Measurements from ENCODE around the gene EDN2. TPM values are rescaled to one million over a fixed set of nuclear protein-coding genes. Genes with fewer than 3 reads are reported as not detected.

EDN2 gene
- total RNA-seq, 2 donors from 2014 or later, result 3.3 to 13.5 TPM

DNA sequence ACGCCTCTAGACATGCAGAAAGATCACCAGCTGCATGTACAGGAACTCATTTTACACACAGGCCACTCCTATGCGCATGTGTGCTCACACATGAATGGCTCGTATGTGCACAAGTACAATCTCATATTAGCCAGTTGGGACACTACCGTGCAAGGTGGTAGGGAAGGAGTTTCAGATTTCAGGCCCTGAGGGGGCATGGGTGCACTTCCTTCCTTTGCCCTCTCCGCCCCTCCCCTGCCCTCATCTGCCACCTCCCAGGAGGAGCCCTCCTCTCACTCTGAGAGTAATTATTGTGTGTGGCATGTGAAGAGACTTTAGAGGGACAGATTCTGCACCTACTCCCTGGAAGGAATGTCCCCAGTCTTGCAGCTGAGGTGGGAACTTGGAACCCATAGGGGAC, 14.8 kb downstream of the EDN2 start:
- H3K27me3 ChIP-seq, result no peaks in the 10 kb centered on the region
- H3K27ac ChIP-seq, result no peak overlapping the region
- intact Hi-C loops (cut with DNase I), result no loop called here
- no peak overlapping the region for H3K9ac ChIP-seq (ENCODE audit: low read depth in 2 of 2, low read length in 2 of 2)
- H3K4me3 ChIP-seq, result no peak overlapping the region
- H3K36me3 ChIP-seq, result no peaks in the 10 kb centered on the region
- DNase-seq, result no peak
- TF ChIP-seq, protein P1, sequence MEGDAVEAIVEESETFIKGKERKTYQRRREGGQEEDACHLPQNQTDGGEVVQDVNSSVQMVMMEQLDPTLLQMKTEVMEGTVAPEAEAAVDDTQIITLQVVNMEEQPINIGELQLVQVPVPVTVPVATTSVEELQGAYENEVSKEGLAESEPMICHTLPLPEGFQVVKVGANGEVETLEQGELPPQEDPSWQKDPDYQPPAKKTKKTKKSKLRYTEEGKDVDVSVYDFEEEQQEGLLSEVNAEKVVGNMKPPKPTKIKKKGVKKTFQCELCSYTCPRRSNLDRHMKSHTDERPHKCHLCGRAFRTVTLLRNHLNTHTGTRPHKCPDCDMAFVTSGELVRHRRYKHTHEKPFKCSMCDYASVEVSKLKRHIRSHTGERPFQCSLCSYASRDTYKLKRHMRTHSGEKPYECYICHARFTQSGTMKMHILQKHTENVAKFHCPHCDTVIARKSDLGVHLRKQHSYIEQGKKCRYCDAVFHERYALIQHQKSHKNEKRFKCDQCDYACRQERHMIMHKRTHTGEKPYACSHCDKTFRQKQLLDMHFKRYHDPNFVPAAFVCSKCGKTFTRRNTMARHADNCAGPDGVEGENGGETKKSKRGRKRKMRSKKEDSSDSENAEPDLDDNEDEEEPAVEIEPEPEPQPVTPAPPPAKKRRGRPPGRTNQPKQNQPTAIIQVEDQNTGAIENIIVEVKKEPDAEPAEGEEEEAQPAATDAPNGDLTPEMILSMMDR (IDR thresholded peaks at IDR 0.05), result no peak
- H3K4me1 ChIP-seq, result peaks cover 12% of the 10 kb centered on the region
- H3K9me3 ChIP-seq, result no peaks in the 10 kb centered on the region

DNA sequence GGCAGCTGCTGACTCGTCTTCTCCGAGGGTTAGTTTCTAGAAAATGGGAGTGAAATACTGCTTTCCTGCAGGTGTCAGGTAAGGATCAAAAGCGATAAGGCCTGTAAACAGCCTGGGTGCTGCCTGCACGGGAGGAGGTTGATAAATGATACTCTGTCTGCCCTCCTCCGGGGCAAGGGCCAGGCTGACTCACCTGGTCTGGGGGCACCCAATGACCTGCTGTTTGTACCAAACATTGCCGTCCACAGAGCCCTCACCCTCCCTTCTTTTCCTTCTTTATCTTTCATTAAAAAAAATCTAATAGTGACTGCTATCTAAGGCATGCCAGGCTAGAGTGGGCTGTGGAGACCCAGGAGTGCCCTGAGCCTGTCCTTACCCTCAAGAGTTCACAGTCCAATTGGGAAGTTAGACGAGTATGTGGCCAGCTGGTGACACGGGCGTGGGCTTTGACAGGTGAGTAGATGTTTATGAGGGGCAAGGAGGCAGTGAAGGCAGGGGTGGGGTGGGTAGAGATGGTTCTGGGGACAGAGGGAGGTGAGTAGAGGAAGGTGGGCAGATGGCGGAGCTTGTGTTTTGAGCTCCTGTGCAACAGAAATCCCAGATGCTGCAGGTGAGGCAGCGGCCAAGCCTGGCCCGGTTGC, 16.2 kb downstream of the EDN2 start:
- DNase-seq, result peak; percentile 70

DNA sequence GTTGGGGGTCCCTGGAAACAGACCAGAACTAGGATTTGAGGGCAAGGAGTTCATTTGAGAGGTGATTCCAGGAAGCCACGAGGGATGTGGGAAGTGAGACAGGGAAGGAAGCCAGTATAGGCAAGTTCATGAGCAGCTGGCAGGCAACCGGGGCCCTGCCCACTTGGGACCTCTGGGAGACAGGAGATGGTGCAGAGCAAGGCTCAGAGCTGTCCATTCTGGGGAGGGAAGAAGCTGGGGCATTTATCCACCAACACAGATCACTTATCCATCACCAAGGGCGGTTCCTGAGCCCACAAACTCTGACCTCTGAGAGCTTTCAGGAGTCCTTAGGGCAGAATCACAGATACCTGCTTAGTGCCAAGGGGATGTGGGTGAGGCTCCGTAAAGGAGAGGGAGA, 16.8 kb downstream of the EDN2 start:
- intact Hi-C loops (cut with DNase I), result no loop called here
- peak; percentile 48 for DNase-seq
- TF ChIP-seq, protein P1 (IDR thresholded peaks at IDR 0.05), result no peak

More for the DNA sequence above, 16.2 kb downstream of the EDN2 start:
- Histone ChIP-seq H3K4me1 (peaks cover 9% of the 10 kb centered on the region), H3K4me3 (no peak overlapping the region), H3K27me3 (no peaks in the 10 kb centered on the region), H3K27ac (peak overlapping the region; percentile 20), H3K9me3 (no peaks in the 10 kb centered on the region), H3K36me3 (no peaks in the 10 kb centered on the region), H3K9ac (ENCODE audit: low read depth in 2 of 2, low read length in 2 of 2) (peak overlapping the region in 1 of 2 donors; percentile 28)
- intact Hi-C loops (cut with DNase I), result no loop called here
- TF ChIP-seq, protein P1 (IDR thresholded peaks at IDR 0.05), result no peak

DNA sequence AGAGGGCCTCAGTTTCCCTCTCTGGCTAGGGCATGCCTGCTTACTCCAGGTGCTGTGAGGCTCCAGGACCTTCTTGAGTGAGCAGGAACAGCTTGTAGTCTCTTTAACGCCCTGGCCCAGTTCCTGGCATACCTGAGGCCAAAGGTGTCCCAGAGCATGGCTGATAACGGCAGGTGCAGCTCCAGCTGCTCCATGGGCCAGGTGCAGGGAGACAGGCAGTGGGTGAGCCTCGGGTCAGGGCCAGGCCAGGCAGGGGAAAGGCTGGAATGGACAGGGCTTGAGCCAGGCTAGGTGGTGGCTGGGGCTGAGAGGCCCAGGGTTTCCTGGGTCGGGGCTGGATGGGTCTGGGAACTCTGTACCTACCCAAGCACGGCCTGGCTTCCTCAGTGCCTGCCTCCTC, 18.3 kb downstream of the EDN2 start:
- peak; percentile 74 for DNase-seq
- TF ChIP-seq, protein P1 (IDR thresholded peaks at IDR 0.05), result no peak
- H3K9me3 ChIP-seq, result no peaks in the 10 kb centered on the region
- no peak overlapping the region for H3K9ac ChIP-seq (ENCODE audit: low read depth in 2 of 2, low read length in 2 of 2)
- H3K4me3 ChIP-seq, result no peak overlapping the region
- H3K27ac ChIP-seq, result no peak overlapping the region
- H3K36me3 ChIP-seq, result no peaks in the 10 kb centered on the region
- H3K27me3 ChIP-seq, result no peaks in the 10 kb centered on the region
- intact Hi-C loops (cut with DNase I), result no loop called here
- H3K4me1 ChIP-seq, result peaks cover 13% of the 10 kb centered on the region

More for the DNA sequence above, 16.8 kb downstream of the EDN2 start:
- Histone ChIP-seq H3K4me3 (no peak overlapping the region), H3K4me1 (peaks cover 9% of the 10 kb centered on the region), H3K27ac (peak overlapping the region; percentile 20), H3K27me3 (no peaks in the 10 kb centered on the region), H3K9me3 (no peaks in the 10 kb centered on the region), H3K9ac (ENCODE audit: low read depth in 2 of 2, low read length in 2 of 2) (peak overlapping the region in 1 of 2 donors; percentile 28), H3K36me3 (no peaks in the 10 kb centered on the region)

DNA sequence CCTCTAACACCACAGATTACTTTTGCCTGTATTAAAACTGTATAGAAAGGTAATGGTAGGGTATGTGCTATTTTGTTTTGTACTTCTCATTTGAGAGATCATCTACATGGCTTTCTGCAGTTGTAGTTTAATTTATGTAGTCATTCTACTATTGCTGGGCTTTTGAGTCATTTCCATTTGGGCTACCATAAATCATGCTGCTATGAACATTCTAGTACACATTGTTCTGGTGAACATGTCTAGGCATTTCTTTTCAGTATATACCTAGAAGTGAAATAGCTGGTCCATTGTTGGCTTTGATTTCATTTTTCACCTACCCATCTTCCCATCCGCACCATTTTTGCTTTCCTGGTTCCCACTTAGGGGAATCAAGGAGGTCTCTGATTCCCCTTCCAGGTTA, 18.7 kb downstream of the EDN2 start:
- Histone ChIP-seq H3K4me1 (peaks cover 13% of the 10 kb centered on the region), H3K36me3 (no peaks in the 10 kb centered on the region), H3K9me3 (no peaks in the 10 kb centered on the region), H3K27me3 (no peaks in the 10 kb centered on the region), H3K27ac (no peak overlapping the region), H3K4me3 (no peak overlapping the region), H3K9ac (ENCODE audit: low read depth in 2 of 2, low read length in 2 of 2) (no peak overlapping the region)
- intact Hi-C loops (cut with DNase I), result no loop called here
- no peak for DNase-seq
- TF ChIP-seq, protein P1 (IDR thresholded peaks at IDR 0.05), result no peak

Measured in colonic mucosa (tissue), 4 donors.